MM.1S (cell line): ENCODE measurements around the gene CREM.

ENCODE experiments used
- EZH2 ChIP-seq: fragments of 300-600 bp; sonication (generic); optimal IDR thresholded peaks from 2 replicates; pipeline ENCODE3; 2017; ENCODE audit warnings: low read depth, mild to moderate bottlenecking, antibody characterized with exemption, low read length, mixed read lengths
- TF ChIP-seq, protein P1 (sequence below): fragments of 300-600 bp; sonication (generic); IDR thresholded peaks from 2 replicates; pipeline ENCODE4 v1.5.1; 2016; ENCODE audit warnings: antibody characterized with exemption, low read length, mixed read lengths

DNA sequence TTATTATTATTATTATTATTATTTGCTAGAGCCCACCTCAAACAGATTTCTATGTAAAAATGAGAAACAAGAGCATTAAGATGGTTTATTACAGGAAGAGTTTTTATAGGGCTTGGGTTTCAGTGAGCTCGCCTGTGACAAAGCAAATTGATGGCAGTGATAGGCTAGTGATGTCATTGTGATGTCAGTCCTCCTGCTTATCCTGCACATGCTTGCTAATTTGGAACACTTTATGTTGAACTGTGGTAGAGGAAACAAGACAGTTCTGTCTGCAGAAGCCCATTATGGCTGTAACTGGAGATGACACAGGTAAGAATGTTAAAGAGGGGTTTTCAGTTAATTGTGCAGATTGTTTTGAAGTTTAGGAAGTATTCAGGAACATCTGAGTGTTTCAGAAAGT lies 68.3 kb downstream of the CREM start:
- TF ChIP-seq, protein P1, sequence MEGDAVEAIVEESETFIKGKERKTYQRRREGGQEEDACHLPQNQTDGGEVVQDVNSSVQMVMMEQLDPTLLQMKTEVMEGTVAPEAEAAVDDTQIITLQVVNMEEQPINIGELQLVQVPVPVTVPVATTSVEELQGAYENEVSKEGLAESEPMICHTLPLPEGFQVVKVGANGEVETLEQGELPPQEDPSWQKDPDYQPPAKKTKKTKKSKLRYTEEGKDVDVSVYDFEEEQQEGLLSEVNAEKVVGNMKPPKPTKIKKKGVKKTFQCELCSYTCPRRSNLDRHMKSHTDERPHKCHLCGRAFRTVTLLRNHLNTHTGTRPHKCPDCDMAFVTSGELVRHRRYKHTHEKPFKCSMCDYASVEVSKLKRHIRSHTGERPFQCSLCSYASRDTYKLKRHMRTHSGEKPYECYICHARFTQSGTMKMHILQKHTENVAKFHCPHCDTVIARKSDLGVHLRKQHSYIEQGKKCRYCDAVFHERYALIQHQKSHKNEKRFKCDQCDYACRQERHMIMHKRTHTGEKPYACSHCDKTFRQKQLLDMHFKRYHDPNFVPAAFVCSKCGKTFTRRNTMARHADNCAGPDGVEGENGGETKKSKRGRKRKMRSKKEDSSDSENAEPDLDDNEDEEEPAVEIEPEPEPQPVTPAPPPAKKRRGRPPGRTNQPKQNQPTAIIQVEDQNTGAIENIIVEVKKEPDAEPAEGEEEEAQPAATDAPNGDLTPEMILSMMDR, result no peak
- no peak for TF ChIP-seq EZH2
